HepG2 (cell line): ENCODE measurements around the gene OPRL1. TPM values are rescaled to one million over a fixed set of nuclear protein-coding genes. Genes with fewer than 3 reads are reported as not detected.

Source experiments
- ETV5 ChIP-seq: IDR thresholded peaks from 2 replicates; pipeline ENCODE4 v1.6.1; 2018; ENCODE audit warnings: missing biosample characterization, missing genetic modification reagents, inconsistent platforms, borderline replicate concordance
- EZH2 ChIP-seq: conservative IDR thresholded peaks from 2 replicates; pipeline ENCODE4 v1.6.1; 2012; ENCODE audit warnings: mild to moderate bottlenecking, low read depth, low read length, moderate library complexity
- FOXA3 ChIP-seq: IDR thresholded peaks from 2 replicates; pipeline ENCODE4 v1.6.1; 2016; ENCODE audit warnings: missing genetic modification reagents, missing compliant biosample characterization
- KDM3A ChIP-seq: IDR thresholded peaks from 2 replicates; pipeline ENCODE4 v1.6.1; 2018; ENCODE audit warnings: low read depth, missing compliant biosample characterization
- KLF12 ChIP-seq: sonication (generic); formaldehyde crosslinking; IDR thresholded peaks from 2 replicates; pipeline ENCODE4 v1.4.0; 2020; ENCODE audit warnings: missing genetic modification reagents, borderline replicate concordance
- MBNL3 ChIP-seq: fragments of 250-450 bp; sonication (Bioruptor Pico); conservative IDR thresholded peaks from 2 replicates; pipeline ENCODE4 v1.8.0; 2022; ENCODE audit warnings: mild to moderate bottlenecking, inconsistent platforms
- MTA3 ChIP-seq: sonication (generic); formaldehyde crosslinking; IDR thresholded peaks from 2 replicates; pipeline ENCODE4 v1.4.0; 2020; ENCODE audit warnings: missing genetic modification reagents
- NR2C2 ChIP-seq: sonication (generic); formaldehyde crosslinking; IDR thresholded peaks from 2 replicates; pipeline ENCODE4 v1.4.0; 2020; ENCODE audit warnings: missing genetic modification reagents, mild to moderate bottlenecking, moderate library complexity, borderline replicate concordance
- RARG ChIP-seq: sonication (generic); formaldehyde crosslinking; IDR thresholded peaks from 2 replicates; pipeline ENCODE4 v1.4.0; 2020; ENCODE audit warnings: low read depth, mild to moderate bottlenecking, missing genetic modification reagents
- SRSF9 ChIP-seq: fragments of 200-400 bp; formaldehyde crosslinking; IDR thresholded peaks from 2 replicates; pipeline ENCODE4 v1.6.1; 2018; ENCODE audit warnings: borderline replicate concordance, mild to moderate bottlenecking, low read depth, low read length; ENCODE audit not compliant: insufficient read depth, poor library complexity, severe bottlenecking
- ZBTB1 ChIP-seq: sonication (generic); formaldehyde crosslinking; IDR thresholded peaks from 2 replicates; pipeline ENCODE4 v1.4.0; 2020; ENCODE audit warnings: missing genetic modification reagents, borderline replicate concordance
- ZSCAN22 ChIP-seq: sonication (generic); formaldehyde crosslinking; IDR thresholded peaks from 2 replicates; pipeline ENCODE4 v1.4.0; 2020; ENCODE audit warnings: mild to moderate bottlenecking, missing genetic modification reagents
- polyA plus RNA-seq, 8 experiments: library from polyadenylated mRNA; depleted of rRNA in 3 of 8; stranded (reverse) in 7 of 8; unstranded in 1 of 8; fragments of >200 nt; fragmentation: Illumina TruSeq in 4 of 8; extraction: Trizol in 4 of 8; gene quantifications; 2 replicates each; pipeline versions ENCODE4 v1.2.1 to v1.2.3, GENCODE V29; 2011 to 2016; ENCODE audit warnings: low read depth in 4 of 8, missing spikeins in 1 of 8, mixed read lengths in 1 of 8; ENCODE audit not compliant: insufficient read depth in 1 of 8
- total RNA-seq, 5 experiments: library from RNA; depleted of rRNA; stranded (reverse); fragments of >200 nt; fragmentation: Illumina TruSeq; extraction: Trizol; gene quantifications; 2 replicates each; pipeline ENCODE4 v1.2.3, GENCODE V29; 2016; ENCODE audit warnings: low read depth in 1 of 5
- TF ChIP-seq, protein P1 (sequence below): IDR thresholded peaks from 2 replicates; pipeline ENCODE4 v1.6.1; 2018; ENCODE audit warnings: missing genetic modification reagents
- TF ChIP-seq, protein P2 (sequence below): IDR thresholded peaks from 2 replicates; pipeline ENCODE4 v1.6.1; 2016; ENCODE audit warnings: low read depth, missing genetic modification reagents, missing compliant biosample characterization
- TF ChIP-seq, protein P3 (sequence below): sonication (generic); formaldehyde crosslinking; IDR thresholded peaks from 2 replicates; pipeline ENCODE4 v1.4.0; 2020; ENCODE audit warnings: mild to moderate bottlenecking, missing genetic modification reagents
- TF ChIP-seq, protein P4 (sequence below): IDR thresholded peaks from 2 replicates; pipeline ENCODE4 v1.6.1; 2012; ENCODE audit warnings: low read depth, low read length, improper control_type of control experiment
- TF ChIP-seq, protein P5 (sequence below): sonication (generic); formaldehyde crosslinking; IDR thresholded peaks from 2 replicates; pipeline ENCODE4 v1.4.0; 2020; ENCODE audit warnings: missing genetic modification reagents, borderline replicate concordance

The OPRL1 gene
- total and polyA plus RNA-seq, 2 of the 13 experiments (the other 11 are each of a cell fraction or from before 2014, with no cell fraction given) = 0.35 to 0.71 TPM

DNA sequence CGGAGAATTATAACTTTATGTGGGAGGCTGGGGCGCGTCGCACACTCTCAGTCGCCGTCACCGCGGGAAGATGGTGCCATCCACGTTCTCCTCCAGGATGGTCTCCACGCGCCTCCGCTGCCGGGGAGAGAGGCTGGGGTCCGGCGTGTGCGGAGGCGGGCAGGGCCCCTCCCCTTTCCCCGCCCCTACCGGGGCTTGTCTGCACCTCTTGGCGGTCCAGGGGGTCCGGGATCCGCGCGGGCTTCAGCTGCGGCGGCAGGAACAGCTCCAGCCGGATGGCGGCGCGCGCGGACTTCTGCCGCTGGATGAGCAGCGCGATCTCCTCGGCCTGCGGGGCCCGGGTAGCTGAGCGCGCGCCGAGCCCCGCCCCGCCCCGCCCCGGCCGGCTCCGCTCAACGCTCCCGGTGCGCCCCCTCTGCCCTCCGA lies 3.5 kb downstream of the OPRL1 start (continued):
- TF ChIP-seq, protein P1, sequence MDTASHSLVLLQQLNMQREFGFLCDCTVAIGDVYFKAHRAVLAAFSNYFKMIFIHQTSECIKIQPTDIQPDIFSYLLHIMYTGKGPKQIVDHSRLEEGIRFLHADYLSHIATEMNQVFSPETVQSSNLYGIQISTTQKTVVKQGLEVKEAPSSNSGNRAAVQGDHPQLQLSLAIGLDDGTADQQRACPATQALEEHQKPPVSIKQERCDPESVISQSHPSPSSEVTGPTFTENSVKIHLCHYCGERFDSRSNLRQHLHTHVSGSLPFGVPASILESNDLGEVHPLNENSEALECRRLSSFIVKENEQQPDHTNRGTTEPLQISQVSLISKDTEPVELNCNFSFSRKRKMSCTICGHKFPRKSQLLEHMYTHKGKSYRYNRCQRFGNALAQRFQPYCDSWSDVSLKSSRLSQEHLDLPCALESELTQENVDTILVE (CRISPR knock-in tag) = peak; percentile 45; the same call in 1 of the 2 replicates
- TF ChIP-seq ETV5 (CRISPR knock-in tag) (peak; percentile 58), MTA3 (CRISPR knock-in tag) (no peak), ZSCAN22 (CRISPR knock-in tag) (no peak), FOXA3 (CRISPR knock-in tag) (0 out of 2 replicates have a peak, but pooled peaks have one; percentile 5), RARG (CRISPR knock-in tag) (no peak), KDM3A (CRISPR knock-in tag) (peak; percentile 53; the same call in 1 of the 2 replicates), EZH2 (no peak), NR2C2 (CRISPR knock-in tag) (no peak), SRSF9 (no peak), MBNL3 (CRISPR knock-in tag) (no peak), KLF12 (CRISPR knock-in tag) (no peak), ZBTB1 (CRISPR knock-in tag) (no peak)
- TF ChIP-seq, protein P2, sequence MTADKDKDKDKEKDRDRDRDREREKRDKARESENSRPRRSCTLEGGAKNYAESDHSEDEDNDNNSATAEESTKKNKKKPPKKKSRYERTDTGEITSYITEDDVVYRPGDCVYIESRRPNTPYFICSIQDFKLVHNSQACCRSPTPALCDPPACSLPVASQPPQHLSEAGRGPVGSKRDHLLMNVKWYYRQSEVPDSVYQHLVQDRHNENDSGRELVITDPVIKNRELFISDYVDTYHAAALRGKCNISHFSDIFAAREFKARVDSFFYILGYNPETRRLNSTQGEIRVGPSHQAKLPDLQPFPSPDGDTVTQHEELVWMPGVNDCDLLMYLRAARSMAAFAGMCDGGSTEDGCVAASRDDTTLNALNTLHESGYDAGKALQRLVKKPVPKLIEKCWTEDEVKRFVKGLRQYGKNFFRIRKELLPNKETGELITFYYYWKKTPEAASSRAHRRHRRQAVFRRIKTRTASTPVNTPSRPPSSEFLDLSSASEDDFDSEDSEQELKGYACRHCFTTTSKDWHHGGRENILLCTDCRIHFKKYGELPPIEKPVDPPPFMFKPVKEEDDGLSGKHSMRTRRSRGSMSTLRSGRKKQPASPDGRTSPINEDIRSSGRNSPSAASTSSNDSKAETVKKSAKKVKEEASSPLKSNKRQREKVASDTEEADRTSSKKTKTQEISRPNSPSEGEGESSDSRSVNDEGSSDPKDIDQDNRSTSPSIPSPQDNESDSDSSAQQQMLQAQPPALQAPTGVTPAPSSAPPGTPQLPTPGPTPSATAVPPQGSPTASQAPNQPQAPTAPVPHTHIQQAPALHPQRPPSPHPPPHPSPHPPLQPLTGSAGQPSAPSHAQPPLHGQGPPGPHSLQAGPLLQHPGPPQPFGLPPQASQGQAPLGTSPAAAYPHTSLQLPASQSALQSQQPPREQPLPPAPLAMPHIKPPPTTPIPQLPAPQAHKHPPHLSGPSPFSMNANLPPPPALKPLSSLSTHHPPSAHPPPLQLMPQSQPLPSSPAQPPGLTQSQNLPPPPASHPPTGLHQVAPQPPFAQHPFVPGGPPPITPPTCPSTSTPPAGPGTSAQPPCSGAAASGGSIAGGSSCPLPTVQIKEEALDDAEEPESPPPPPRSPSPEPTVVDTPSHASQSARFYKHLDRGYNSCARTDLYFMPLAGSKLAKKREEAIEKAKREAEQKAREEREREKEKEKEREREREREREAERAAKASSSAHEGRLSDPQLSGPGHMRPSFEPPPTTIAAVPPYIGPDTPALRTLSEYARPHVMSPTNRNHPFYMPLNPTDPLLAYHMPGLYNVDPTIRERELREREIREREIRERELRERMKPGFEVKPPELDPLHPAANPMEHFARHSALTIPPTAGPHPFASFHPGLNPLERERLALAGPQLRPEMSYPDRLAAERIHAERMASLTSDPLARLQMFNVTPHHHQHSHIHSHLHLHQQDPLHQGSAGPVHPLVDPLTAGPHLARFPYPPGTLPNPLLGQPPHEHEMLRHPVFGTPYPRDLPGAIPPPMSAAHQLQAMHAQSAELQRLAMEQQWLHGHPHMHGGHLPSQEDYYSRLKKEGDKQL (CRISPR knock-in tag) = peak; percentile 43; the same call in 1 of the 2 replicates
- TF ChIP-seq, protein P3, sequence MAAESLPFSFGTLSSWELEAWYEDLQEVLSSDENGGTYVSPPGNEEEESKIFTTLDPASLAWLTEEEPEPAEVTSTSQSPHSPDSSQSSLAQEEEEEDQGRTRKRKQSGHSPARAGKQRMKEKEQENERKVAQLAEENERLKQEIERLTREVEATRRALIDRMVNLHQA (CRISPR knock-in tag) = no peak
- TF ChIP-seq, protein P4, sequence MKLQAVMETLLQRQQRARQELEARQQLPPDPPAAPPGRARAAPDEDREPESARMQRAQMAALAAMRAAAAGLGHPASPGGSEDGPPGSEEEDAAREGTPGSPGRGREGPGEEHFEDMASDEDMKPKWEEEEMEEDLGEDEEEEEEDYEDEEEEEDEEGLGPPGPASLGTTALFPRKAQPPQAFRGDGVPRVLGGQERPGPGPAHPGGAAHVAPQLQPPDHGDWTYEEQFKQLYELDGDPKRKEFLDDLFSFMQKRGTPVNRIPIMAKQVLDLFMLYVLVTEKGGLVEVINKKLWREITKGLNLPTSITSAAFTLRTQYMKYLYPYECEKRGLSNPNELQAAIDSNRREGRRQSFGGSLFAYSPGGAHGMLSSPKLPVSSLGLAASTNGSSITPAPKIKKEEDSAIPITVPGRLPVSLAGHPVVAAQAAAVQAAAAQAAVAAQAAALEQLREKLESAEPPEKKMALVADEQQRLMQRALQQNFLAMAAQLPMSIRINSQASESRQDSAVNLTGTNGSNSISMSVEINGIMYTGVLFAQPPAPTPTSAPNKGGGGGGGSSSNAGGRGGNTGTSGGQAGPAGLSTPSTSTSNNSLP = no peak
- TF ChIP-seq, protein P5, sequence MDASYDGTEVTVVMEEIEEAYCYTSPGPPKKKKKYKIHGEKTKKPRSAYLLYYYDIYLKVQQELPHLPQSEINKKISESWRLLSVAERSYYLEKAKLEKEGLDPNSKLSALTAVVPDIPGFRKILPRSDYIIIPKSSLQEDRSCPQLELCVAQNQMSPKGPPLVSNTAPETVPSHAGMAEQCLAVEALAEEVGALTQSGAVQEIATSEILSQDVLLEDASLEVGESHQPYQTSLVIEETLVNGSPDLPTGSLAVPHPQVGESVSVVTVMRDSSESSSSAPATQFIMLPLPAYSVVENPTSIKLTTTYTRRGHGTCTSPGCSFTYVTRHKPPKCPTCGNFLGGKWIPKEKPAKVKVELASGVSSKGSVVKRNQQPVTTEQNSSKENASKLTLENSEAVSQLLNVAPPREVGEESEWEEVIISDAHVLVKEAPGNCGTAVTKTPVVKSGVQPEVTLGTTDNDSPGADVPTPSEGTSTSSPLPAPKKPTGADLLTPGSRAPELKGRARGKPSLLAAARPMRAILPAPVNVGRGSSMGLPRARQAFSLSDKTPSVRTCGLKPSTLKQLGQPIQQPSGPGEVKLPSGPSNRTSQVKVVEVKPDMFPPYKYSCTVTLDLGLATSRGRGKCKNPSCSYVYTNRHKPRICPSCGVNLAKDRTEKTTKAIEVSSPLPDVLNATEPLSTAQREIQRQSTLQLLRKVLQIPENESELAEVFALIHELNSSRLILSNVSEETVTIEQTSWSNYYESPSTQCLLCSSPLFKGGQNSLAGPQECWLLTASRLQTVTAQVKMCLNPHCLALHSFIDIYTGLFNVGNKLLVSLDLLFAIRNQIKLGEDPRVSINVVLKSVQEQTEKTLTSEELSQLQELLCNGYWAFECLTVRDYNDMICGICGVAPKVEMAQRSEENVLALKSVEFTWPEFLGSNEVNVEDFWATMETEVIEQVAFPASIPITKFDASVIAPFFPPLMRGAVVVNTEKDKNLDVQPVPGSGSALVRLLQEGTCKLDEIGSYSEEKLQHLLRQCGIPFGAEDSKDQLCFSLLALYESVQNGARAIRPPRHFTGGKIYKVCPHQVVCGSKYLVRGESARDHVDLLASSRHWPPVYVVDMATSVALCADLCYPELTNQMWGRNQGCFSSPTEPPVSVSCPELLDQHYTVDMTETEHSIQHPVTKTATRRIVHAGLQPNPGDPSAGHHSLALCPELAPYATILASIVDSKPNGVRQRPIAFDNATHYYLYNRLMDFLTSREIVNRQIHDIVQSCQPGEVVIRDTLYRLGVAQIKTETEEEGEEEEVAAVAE (CRISPR knock-in tag) = no peak
